GM21367 (cell line): ENCODE measurements around the gene DCAF15.
"Not testable (repeated sequence)": the region's sequence is repeated elsewhere in the genome, so short reads cannot be mapped to it uniquely, and the experiment has no call there.

ENCODE experiments used
- ATAC-seq: cut with Tn5 transposase; IDR thresholded peaks from one replicate; pipeline ENCODE4 v1.9.1; 2021; ENCODE audit not compliant: unreplicated experiment

DCAF15 gene

DNA sequence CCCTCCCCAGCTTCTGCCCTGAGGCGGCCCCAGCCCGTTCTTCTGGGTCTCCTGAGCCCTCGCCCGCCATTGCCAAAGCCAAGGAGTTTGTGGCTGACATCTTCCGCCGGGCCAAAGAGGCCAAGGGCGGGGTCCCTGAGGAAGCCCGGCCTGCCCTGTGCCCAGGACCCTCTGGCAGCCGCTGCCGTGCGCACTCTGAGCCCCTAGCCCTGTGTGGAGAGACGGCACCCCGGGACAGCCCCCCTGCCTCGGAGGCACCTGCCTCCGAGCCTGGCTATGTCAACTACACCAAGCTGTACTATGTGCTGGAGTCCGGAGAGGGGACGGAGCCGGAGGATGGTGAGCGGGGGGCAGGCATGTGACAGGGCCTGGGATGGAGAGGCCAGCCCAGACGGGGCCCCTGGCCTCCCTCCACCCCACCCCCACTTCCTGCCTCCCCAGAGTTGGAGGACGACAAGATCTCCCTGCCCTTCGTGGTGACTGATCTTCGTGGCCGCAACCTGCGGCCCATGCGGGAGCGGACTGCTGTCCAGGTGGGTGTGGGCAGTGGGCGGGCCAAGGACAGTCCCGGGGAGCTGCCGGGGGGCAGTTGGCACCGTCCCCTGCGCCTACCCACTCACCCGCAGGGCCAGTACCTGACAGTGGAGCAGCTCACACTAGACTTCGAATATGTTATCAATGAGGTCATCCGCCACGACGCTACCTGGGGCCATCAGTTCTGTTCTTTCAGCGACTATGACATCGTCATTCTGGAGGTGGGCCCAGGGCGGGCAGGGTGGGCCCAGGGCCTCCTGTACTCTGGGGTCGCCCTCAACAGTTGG lies 7.0 kb downstream of the DCAF15 start:
- no peak for ATAC-seq

DNA sequence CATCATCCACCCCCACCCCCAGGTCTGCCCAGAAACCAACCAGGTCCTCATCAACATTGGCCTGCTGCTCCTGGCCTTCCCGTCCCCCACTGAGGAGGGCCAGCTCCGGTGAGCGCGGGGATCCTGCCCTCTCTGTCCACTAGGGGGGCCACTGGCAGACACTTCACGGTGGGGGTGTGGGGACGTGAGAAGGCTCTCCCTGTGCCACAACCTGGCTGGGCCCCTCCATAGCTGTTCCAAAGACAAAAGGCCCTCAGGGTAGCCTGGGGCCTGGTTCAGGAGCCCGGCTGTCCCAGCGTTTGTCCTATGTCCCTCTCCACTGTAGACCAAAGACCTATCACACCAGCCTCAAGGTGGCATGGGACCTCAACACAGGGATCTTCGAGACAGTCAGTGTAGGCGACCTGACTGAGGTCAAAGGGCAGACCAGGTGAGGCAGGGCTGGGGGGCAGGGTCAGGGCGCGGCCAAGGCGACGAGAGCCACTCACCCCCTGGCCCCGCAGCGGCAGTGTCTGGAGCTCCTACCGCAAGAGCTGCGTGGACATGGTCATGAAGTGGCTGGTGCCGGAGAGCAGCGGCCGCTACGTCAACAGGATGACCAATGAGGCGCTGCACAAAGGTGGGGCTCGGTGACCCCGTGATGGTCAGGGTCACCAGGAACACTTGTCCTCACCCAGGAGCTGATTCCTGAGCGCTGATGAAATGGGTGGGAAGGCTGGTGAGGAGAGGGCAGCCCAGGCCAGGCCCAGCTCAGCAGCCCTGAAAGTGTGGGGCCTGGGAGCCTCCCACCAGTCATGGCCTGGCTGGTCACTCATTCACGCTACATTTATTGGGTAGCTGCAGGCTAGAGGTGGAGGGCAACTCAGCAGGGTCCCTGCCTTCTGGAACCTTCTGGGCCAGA lies 7.9 kb downstream of the DCAF15 start:
- ATAC-seq = no peak

- no peak for ATAC-seq
Observed at GRCh38 chr19:13960863-13961784, 8.8 kb downstream of the DCAF15 start.

DNA sequence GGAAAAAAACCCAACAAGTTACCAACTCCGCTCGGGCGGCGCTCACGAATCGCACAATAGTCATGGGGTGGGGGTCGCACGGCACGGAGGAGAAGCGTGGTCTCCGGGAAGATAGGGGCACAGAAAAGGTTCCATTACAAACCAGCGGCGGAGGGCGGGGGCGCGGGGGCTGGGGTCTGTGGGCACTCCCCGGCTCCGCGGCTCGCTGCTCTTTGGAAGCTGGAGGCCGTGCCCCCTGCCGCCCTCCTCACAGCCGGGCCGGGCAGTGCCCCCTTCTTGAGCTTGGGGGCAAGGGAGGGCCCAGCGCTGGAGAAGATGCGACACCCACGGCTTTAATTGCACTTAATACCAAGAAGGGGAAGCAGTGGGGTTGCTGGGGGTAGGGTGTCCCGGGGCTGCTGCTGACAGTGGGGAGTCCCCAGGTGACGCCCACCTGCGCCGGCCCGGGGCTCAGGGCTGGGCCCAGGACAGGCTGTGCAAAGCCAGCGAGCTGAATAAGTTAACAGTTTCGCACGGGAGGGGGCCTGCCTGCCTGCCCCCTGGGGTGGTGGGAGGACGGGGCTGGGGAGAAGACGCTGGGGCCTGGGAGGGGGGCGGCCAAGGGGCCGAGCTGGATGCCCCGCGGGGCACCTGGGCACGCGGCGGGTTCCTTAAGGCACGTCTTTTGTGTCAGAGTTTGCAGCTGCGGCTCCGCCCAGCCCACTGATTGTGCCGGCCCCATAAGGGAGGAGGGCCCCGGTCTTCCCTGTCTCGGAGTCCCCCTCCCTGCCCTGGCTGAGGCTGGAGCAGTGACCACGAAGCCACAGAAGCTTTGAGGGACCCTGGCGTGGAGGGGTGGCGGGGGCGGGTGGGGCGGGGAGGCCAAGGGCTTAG lies 9.8 kb downstream of the DCAF15 start:
- ATAC-seq = no peak

DNA sequence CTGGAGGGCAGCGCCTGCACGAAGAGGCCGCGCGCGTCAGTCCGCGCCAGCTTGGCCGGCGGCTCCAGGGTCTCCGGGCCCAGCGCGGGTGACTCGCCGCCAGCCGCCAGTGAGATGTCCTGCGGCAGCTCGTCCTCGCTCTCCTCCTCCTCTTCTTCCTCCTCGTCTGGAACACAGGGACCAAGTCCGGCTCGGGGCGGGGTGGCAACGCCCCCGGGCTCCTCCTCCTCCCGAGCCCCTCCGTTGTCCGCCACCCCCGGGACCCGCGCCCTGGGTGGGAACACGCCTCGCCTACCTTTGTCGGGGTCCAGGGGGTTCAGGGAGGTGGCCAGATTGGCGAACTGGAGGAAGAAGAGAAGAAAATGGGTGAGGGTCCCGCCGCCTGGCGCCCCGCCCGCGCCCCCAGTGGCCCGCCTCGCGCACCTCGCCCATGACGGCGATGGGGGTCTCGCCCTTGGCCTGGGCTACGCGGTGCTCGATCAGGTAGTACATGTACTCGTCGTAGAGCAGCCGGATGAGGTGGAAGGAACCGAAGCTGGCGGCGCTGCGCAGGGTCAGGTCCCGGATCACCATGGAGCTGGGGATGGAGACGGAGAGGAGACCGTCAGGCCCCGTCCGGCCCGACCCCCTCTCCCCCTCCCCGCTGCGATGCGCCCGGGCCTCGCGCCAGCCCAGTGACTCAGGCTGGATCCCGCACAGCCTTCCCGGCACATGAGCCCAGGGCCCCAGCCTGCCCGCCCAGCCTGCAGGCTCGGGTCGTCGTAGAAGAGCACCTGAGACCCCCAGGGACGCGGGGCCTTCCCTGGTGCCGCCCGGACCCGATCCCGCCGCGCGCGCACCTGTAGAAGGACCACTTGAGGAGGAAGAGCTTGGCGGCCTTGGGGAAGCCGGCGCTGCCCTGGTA lies 10.6 kb downstream of the DCAF15 start:
- no peak for ATAC-seq

GRCh38 chr19:13963603-13964105 lies 11.3 kb downstream of the DCAF15 start:
- no peak for ATAC-seq

GRCh38 chr19:13964776-13965175 lies 12.5 kb downstream of the DCAF15 start:
- no peak for ATAC-seq

DNA sequence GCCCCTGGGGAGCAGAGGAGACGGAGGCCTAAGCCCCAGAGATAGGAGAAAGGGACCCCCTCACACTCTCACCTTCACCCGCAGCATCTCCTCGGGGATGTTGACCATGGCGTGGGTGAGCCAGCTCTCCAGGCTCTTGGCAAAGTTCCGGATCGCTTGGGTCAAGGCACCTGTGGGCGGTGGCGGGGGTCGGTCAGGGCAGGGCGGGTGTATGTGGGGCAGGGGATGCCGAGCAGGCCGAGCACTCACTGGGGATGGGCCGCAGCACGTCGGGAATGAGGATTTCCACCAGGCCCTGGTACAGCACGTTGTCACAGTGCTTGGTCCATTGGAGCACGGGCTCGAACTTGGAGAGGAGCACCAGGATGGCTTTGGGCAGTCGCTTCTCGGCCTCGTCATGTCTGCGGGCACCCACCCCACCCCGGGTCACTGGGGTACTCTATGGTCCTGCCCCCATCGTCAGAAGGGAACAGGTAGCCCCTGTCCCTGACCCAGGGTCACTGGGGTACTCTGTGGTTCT lies 13.1 kb downstream of the DCAF15 start:
- ATAC-seq = no peak

GRCh38 chr19:13965926-13966683 lies 13.8 kb downstream of the DCAF15 start:
- no peak for ATAC-seq

DNA sequence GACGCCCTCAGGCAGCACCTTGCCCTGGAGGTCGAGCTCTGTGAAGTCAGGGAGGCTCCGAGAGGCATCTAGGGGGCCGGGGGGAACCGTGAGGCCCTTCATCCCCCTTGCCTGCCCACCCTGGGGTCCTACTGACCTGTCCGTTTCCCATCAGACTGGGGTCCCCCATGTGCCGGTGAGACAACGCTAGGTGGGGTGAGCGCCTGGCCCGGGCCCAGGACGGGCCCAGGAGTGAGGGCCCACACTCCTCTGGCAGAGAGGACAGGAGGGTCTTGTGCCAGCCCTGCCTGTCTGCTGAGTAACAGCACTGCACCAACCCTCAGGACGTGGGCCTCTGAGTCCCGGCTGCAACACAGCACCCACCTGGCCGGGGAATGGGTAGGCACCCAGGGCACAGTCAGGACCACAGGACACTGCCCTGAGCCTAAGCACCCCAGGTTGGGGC lies 14.4 kb downstream of the DCAF15 start:
- ATAC-seq = no peak

- ATAC-seq = not testable (repeated sequence)
Observed at GRCh38 chr19:13967206-13967605, 14.9 kb downstream of the DCAF15 start.

DNA sequence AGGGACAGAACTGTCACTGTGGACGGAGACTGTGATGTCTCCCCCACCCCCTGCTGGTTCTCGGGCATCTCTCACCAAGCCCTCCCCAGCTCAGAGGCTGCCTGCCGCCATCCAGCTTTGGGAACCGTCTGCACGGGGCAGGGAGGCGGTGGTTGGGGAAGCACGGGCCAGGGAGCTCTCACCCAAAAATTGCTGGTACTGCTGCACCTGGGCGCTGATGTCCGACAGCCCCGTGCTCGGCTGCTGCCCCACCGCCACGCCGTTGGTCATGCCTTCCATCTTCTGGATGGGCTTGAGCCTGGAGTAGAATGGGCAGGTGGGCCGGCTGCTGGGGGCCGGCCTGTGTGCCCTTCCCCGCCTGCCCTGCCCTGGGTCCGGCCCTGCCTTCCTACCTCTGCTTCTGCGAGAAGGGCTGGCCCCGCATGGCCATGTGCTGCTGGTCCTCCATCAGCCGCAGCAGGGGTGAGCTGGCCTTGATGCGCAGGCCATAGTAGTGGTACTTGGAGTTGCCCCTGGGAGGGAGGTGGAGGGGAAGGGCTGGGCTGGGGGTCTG lies 16.1 kb downstream of the DCAF15 start:
- ATAC-seq = no peak

- ATAC-seq = no peak
Observed at GRCh38 chr19:13968999-13969398, 16.7 kb downstream of the DCAF15 start.

DNA sequence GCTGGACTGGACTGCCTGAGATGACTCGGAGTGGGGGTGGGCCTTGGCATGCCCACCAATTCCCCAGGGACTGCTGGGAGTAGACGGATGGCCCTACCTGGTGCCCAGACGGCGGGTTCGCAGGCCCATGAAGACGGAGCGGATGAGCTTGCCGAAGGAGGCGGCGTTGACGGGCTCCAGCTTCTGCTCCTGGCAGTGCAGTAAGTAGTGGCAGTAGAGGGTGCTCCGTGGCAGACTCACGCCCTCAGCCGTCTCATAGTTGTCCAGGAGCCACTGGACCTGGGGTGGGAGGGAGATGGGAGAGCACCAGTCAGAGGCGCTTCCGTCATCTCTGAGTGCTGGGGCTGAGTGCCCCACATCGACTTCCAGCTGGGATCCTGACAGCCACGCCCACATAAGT lies 17.6 kb downstream of the DCAF15 start:
- no peak for ATAC-seq

GRCh38 chr19:13971868-13972267 lies 19.6 kb downstream of the DCAF15 start:
- not testable (repeated sequence) for ATAC-seq

GRCh38 chr19:13972368-13973155 lies 20.3 kb downstream of the DCAF15 start:
- ATAC-seq = no peak

DNA sequence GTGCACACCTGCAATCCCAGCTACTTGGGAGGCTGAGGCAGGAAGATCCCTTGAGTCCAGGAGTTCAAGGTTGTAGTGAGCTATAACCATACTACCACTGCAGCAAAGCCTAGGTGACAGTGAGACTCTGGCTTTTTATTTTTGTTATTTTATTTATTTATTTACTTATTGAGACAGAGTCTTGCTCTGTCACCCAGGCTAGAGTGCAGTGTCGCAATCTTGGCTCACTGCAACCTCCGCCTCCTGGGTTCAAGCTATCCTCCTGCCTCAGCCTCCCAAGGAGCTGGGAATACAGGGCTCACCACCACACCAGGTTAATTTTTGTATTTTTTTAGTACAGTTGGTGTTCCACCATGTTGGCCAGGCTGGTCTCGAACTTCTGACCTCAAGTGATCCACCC lies 21.2 kb downstream of the DCAF15 start:
- ATAC-seq = not testable (repeated sequence)
